ENCODE measurements around the gene TIPARP. TPM values are rescaled to one million over a fixed set of nuclear protein-coding genes. Genes with fewer than 3 reads are reported as not detected.

TIPARP gene
- total and polyA plus RNA-seq, 2 experiments from 2014 or later = 4.5 to 6.9 TPM

DNA sequence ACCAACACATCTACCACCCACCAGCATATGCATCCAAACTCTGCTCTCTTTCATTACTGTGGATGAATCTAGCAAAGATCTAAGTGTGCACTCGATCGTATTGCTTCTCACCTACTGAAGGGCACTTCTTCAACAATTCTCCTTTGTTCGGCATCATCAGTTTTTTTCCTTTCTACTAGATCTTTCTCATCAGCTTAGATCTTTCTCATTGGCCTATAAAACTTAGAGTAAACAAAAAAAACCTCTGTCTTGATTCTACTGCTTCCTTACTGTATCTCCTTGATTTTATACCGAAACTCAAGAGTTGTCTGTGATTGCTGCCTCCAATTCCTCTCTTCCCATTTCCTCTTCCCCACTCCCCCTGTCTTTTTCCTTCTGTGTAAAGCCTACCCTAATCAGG lies 36.1 kb upstream of the TIPARP start:
- Histone ChIP-seq H3K4me3 (no peak overlapping the region), H3K9me2 (ENCODE audit: insufficient read depth) (no peaks in the 10 kb centered on the region; the same call in 1 of the 2 replicates), H3K79me2 (replicated peaks; ENCODE audit: insufficient read depth) (no peaks in the 10 kb centered on the region), H4K20me1 (replicated peaks; ENCODE audit: insufficient read depth) (no peaks in the 10 kb centered on the region), H3F3A (replicated peaks; ENCODE audit: low read depth) (no peaks in the 10 kb centered on the region), H2AFZ (no peak overlapping the region), H3K27me3 (ENCODE audit: insufficient read depth) (no peaks in the 10 kb centered on the region), H3K4me2 (no peak overlapping the region), H3K36me3 (ENCODE audit: insufficient read depth) (no peaks in the 10 kb centered on the region), H3K4me1 (ENCODE audit: insufficient read depth) (peaks cover 10% of the 10 kb centered on the region), H3K27ac (ENCODE audit: low read depth) (no peak overlapping the region)
- H3K36me3 Mint-ChIP-seq (ENCODE audit: low read depth) = no peaks in the 10 kb centered on the region
- DNase-seq (ENCODE audit: low spot score) (no peak), ATAC-seq (no peak)
- TF ChIP-seq CREB1 (CRISPR knock-in tag; IDR thresholded peaks at IDR 0.05; ENCODE audit: low read depth) (no peak), ZNF114 (CRISPR knock-in tag; IDR thresholded peaks at IDR 0.05) (no peak), EZH2 (IDR thresholded peaks at IDR 0.05; ENCODE audit: low read depth, unreplicated experiment) (no peak), STAT1 (IDR thresholded peaks at IDR 0.05; ENCODE audit: unreplicated experiment) (no peak), ZNF331 (CRISPR knock-in tag; IDR thresholded peaks at IDR 0.05; ENCODE audit: low read depth) (no peak), EZH2phosphoT487 (IDR thresholded peaks at IDR 0.05; ENCODE audit: unreplicated experiment) (no peak), NANOG (IDR thresholded peaks at IDR 0.05; ENCODE audit: borderline replicate concordance) (no peak), JUNB (IDR thresholded peaks at IDR 0.05; ENCODE audit: unreplicated experiment) (no peak), POLR2AphosphoS5 (IDR thresholded peaks at IDR 0.05; ENCODE audit: low read depth) (no peak)
- TF ChIP-seq, protein P1, sequence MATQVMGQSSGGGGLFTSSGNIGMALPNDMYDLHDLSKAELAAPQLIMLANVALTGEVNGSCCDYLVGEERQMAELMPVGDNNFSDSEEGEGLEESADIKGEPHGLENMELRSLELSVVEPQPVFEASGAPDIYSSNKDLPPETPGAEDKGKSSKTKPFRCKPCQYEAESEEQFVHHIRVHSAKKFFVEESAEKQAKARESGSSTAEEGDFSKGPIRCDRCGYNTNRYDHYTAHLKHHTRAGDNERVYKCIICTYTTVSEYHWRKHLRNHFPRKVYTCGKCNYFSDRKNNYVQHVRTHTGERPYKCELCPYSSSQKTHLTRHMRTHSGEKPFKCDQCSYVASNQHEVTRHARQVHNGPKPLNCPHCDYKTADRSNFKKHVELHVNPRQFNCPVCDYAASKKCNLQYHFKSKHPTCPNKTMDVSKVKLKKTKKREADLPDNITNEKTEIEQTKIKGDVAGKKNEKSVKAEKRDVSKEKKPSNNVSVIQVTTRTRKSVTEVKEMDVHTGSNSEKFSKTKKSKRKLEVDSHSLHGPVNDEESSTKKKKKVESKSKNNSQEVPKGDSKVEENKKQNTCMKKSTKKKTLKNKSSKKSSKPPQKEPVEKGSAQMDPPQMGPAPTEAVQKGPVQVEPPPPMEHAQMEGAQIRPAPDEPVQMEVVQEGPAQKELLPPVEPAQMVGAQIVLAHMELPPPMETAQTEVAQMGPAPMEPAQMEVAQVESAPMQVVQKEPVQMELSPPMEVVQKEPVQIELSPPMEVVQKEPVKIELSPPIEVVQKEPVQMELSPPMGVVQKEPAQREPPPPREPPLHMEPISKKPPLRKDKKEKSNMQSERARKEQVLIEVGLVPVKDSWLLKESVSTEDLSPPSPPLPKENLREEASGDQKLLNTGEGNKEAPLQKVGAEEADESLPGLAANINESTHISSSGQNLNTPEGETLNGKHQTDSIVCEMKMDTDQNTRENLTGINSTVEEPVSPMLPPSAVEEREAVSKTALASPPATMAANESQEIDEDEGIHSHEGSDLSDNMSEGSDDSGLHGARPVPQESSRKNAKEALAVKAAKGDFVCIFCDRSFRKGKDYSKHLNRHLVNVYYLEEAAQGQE (IDR thresholded peaks at IDR 0.05; ENCODE audit: unreplicated experiment) = no peak
- TF ChIP-seq, protein P2, sequence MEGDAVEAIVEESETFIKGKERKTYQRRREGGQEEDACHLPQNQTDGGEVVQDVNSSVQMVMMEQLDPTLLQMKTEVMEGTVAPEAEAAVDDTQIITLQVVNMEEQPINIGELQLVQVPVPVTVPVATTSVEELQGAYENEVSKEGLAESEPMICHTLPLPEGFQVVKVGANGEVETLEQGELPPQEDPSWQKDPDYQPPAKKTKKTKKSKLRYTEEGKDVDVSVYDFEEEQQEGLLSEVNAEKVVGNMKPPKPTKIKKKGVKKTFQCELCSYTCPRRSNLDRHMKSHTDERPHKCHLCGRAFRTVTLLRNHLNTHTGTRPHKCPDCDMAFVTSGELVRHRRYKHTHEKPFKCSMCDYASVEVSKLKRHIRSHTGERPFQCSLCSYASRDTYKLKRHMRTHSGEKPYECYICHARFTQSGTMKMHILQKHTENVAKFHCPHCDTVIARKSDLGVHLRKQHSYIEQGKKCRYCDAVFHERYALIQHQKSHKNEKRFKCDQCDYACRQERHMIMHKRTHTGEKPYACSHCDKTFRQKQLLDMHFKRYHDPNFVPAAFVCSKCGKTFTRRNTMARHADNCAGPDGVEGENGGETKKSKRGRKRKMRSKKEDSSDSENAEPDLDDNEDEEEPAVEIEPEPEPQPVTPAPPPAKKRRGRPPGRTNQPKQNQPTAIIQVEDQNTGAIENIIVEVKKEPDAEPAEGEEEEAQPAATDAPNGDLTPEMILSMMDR (conservative IDR thresholded peaks at IDR 0.05; ENCODE audit: low read depth in 2 of 2) = no peak
- TF ChIP-seq, protein P3, sequence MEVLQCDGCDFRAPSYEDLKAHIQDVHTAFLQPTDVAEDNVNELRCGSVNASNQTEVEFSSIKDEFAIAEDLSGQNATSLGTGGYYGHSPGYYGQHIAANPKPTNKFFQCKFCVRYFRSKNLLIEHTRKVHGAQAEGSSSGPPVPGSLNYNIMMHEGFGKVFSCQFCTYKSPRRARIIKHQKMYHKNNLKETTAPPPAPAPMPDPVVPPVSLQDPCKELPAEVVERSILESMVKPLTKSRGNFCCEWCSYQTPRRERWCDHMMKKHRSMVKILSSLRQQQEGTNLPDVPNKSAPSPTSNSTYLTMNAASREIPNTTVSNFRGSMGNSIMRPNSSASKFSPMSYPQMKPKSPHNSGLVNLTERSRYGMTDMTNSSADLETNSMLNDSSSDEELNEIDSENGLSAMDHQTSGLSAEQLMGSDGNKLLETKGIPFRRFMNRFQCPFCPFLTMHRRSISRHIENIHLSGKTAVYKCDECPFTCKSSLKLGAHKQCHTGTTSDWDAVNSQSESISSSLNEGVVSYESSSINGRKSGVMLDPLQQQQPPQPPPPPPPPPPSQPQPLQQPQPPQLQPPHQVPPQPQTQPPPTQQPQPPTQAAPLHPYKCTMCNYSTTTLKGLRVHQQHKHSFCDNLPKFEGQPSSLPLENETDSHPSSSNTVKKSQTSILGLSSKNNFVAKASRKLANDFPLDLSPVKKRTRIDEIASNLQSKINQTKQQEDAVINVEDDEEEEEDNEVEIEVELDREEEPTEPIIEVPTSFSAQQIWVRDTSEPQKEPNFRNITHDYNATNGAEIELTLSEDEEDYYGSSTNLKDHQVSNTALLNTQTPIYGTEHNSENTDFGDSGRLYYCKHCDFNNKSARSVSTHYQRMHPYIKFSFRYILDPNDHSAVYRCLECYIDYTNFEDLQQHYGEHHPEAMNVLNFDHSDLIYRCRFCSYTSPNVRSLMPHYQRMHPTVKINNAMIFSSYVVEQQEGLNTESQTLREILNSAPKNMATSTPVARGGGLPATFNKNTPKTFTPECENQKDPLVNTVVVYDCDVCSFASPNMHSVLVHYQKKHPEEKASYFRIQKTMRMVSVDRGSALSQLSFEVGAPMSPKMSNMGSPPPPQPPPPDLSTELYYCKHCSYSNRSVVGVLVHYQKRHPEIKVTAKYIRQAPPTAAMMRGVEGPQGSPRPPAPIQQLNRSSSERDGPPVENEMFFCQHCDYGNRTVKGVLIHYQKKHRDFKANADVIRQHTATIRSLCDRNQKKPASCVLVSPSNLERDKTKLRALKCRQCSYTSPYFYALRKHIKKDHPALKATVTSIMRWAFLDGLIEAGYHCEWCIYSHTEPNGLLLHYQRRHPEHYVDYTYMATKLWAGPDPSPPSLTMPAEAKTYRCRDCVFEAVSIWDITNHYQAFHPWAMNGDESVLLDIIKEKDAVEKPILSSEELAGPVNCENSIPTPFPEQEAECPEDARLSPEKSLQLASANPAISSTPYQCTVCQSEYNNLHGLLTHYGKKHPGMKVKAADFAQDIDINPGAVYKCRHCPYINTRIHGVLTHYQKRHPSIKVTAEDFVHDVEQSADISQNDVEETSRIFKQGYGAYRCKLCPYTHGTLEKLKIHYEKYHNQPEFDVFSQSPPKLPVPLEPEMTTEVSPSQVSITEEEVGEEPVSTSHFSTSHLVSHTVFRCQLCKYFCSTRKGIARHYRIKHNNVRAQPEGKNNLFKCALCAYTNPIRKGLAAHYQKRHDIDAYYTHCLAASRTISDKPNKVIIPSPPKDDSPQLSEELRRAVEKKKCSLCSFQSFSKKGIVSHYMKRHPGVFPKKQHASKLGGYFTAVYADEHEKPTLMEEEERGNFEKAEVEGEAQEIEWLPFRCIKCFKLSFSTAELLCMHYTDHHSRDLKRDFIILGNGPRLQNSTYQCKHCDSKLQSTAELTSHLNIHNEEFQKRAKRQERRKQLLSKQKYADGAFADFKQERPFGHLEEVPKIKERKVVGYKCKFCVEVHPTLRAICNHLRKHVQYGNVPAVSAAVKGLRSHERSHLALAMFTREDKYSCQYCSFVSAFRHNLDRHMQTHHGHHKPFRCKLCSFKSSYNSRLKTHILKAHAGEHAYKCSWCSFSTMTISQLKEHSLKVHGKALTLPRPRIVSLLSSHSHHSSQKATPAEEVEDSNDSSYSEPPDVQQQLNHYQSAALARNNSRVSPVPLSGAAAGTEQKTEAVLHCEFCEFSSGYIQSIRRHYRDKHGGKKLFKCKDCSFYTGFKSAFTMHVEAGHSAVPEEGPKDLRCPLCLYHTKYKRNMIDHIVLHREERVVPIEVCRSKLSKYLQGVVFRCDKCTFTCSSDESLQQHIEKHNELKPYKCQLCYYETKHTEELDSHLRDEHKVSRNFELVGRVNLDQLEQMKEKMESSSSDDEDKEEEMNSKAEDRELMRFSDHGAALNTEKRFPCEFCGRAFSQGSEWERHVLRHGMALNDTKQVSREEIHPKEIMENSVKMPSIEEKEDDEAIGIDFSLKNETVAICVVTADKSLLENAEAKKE (CRISPR knock-in tag; IDR thresholded peaks at IDR 0.05) = no peak
- TF ChIP-seq, protein P4, sequence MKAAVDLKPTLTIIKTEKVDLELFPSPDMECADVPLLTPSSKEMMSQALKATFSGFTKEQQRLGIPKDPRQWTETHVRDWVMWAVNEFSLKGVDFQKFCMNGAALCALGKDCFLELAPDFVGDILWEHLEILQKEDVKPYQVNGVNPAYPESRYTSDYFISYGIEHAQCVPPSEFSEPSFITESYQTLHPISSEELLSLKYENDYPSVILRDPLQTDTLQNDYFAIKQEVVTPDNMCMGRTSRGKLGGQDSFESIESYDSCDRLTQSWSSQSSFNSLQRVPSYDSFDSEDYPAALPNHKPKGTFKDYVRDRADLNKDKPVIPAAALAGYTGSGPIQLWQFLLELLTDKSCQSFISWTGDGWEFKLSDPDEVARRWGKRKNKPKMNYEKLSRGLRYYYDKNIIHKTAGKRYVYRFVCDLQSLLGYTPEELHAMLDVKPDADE (IDR thresholded peaks at IDR 0.05) = no peak
- H3K4me1 Mint-ChIP-seq = peaks cover 9% of the 10 kb centered on the region
- no peaks in the 10 kb centered on the region for H3K27me3 Mint-ChIP-seq (ENCODE audit: insufficient read depth, low read depth, poor library complexity)
- no peak overlapping the region for H3K4me3 Mint-ChIP-seq
- H3K9me3 Mint-ChIP-seq = no peaks in the 10 kb centered on the region
- no peak overlapping the region for H3K27ac Mint-ChIP-seq

All from GM23338 (cell line).